GM21360 (cell line): ENCODE measurements around the gene FAM32A.

Experiments used
- ATAC-seq: cut with Tn5 transposase; IDR thresholded peaks from one replicate; pipeline ENCODE4 v1.9.1; 2021; ENCODE audit warnings: mild to moderate bottlenecking, moderate library complexity; ENCODE audit not compliant: unreplicated experiment

FAM32A gene

DNA sequence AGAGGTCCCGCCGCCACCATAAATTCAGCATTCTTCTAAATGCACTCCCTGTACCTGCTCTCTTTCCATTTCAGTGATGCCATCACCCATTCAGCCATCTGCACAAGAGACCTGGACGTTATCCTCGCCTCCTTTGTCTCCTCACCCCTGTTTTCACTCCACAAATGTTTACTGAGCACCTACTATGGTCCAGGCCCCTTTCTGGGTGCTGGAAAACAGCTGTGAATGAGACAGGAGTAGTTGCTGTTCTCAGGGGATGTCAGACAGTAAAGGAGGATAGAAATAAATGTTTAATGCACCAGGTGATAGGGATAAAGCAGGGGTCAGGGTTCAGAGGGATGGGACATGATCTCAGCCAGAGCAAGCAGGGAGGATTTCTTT lies 15.8 kb downstream of the FAM32A start:
- ATAC-seq = no peak

GRCh38 chr19:16202320-16203255 lies 17.4 kb downstream of the FAM32A start:
- no peak for ATAC-seq

DNA sequence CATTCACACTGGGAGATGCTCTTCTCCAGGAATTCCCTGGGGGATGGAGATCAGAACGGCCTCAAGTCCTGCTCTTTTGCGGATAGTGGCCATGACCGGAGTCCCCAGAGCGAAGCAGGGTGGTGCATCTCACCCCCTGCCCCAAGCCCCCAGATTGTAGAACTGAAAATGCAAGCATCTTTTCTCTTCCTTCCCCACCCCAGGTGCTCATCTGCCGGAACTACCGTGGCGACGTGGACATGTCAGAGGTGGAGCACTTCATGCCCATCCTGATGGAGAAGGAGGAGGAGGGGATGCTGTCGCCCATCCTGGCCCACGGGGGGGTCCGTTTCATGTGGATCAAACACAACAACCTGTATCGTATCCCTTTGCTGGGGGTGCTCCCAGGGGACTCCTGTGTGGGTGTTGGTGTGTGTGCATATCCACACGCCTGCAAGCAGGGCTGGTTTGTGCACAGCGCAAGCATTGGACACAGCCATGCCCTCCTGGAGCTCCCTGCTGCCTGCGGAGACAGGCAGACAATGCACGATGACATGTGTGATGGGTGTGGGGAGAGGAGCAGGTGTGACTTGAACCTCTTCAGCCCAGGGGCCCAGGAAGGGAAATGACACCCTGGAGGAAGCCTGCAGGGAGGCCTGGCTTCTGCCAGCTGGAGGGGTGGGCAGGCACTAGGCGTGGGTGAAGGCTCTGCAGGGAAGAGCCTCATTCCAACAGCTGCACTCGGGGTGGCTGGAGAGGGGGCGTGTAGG lies 18.2 kb downstream of the FAM32A start:
- no peak for ATAC-seq

DNA sequence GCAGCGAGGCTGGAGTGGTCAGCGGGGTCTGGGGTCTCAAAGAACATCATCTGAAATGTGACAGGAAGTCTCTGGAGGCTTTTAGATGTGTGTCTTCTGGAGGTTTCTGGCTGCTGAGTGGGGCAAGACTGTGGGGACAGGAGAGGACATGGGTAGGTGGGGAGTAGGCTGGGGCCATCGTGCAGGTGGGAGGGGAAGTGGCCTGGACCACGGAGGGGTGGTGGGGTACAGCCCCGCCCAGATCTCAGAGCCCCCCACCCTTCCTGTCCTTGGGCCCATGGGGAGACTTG lies 18.7 kb downstream of the FAM32A start:
- ATAC-seq = no peak

DNA sequence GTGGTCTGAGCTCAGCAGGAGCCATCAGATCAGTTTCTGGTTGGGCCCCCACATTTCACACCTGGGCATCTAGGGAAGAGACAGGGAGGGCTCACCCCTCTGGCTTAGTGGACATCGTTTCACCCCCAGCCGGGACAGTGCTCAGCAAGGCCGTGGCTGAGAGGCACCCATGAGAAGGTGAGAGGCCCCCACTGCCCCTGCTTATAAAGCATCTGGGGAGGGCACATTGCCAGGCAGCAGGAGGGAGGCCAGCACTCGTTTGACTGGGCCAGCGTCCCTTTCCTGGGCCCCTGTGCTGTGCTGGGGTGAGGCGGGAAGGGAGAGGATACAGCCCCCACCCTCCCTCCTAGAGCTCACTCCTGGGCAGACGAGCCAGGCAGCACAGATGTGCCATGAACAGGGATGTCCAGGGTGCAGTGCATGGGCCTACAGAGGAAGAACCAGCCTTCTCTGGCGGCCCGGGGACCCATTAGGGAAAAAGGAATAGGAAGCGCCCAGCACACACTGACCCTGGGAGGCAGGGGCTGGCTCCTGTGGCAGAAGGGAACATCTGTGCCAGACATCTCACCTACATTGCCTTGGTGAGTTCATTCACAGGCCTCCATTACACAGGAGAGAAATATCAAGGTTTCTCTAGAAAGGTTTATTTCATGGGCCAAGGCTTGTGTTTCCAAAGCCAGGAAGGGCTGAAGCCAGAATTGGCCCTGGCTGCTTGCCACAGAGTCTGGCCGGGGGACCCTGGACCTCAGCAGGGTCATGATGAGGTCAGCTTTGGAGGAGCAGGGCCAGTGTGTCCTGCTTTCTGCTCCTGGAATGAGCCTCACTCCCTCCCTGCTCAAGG lies 20.2 kb downstream of the FAM32A start:
- no peak for ATAC-seq

GRCh38 chr19:16206046-16206605 lies 20.9 kb downstream of the FAM32A start:
- ATAC-seq = no peak

- ATAC-seq = no peak
Observed at GRCh38 chr19:16206637-16207036, 21.4 kb downstream of the FAM32A start.

DNA sequence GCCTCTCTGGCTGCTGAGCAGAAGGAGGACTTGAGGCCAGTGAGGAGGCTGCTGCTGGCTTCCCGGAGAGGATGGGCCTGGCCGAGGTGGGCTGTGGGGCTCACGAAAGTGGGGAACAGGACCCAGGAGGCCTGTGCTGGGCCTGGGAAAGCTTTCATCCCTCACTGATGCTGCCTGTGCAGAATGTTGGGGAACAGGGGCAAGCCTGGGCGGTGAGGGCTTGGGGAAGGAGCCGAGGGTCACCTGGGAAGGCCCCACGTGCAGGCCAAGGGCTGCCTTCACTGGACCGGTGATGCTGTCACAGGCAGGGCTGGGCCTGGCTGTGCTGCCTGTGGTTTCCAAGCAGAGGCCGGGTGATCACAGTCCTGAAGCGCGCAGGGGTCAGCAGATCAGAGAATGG lies 21.9 kb downstream of the FAM32A start:
- no peak for ATAC-seq

- no peak for ATAC-seq
Observed at GRCh38 chr19:16207490-16208025, 22.3 kb downstream of the FAM32A start.

DNA sequence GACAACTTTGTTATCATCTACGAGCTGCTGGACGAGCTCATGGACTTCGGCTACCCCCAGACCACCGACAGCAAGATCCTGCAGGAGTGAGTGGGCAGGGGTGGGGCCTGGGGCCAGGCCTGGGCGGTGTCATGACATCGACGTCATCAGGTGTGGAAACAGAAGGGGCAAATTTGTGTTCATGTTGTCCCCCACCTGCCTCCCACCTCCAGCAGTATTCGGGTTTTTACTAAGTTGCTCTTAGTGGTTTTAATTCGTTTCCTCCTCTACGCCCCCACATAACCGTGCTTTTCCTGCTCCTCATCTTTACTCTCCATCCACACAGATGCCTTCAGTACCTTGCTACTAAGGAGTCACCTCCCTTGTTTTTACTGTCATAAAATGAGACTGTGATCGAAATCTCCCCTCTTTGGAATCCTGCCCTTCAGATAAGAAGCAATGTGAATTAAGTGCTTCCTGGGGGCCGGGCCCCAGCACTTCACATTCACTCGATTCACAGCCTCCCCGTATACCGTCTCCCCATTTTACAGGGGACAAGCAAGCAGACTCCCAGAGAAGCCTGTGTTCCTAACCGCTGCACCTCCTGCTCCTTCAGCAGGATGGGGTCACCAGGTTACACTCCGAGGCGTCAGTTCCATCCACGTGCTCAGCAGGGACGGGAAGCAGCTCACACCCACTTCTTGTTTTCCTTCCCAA lies 23.0 kb downstream of the FAM32A start:
- ATAC-seq = no peak

- ATAC-seq = no peak
Observed at GRCh38 chr19:16208847-16209665, 23.8 kb downstream of the FAM32A start.

GRCh38 chr19:16210168-16210567 lies 25.0 kb downstream of the FAM32A start:
- ATAC-seq = no peak

DNA sequence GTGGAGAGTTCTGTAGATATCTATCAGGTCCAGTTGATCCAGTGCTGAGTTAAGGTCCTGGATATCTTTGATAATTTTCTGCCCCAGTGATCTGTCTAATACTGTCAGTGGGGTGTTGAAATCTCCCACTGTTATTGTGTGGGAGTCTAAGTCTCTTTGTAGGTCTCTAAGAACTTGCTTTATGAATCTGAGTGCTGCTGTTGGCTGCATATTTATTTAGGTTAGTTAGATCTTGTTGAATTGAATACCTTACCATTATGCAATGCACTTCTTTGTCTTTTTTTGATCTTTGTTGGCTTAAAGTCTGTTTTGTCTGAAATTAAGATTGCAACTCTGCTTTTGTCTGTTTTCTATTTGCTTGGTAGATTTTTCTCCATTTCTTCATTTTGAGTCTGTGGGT lies 27.9 kb downstream of the FAM32A start:
- no peak for ATAC-seq

GRCh38 chr19:16216744-16217670 lies 31.8 kb downstream of the FAM32A start:
- no peak for ATAC-seq

- no peak for ATAC-seq
Observed at GRCh38 chr19:16217716-16218451, 32.7 kb downstream of the FAM32A start.

GRCh38 chr19:16218851-16219250 lies 33.6 kb downstream of the FAM32A start:
- no peak for ATAC-seq

DNA sequence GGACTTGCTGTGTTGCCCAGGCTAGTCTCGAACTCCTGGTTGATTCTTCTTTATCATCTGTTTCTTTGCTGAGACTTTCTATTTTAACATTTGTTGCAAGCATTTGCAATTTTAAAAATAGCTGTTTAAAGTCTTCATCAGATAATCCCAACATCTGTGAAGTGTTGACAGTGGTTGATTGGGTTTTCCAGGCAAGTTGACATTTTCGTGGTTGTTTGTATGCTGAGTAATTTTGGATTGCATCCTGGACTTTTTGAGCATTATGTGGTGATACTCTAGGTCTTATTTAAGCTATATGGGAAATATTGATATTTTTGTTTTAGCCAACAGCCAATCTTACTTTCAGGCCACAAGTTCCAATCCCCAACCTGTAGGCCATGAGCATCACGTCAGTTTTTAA lies 37.6 kb downstream of the FAM32A start:
- no peak for ATAC-seq

GRCh38 chr19:16223746-16224145 lies 38.5 kb downstream of the FAM32A start:
- ATAC-seq = no peak
